Sciatic nerve (tissue), 2 donors: ENCODE data around the gene HOGA1. TPM values are rescaled to one million over a fixed set of nuclear protein-coding genes. Genes with fewer than 3 reads are reported as not detected.
"Not testable (repeated sequence)": the region's sequence is repeated elsewhere in the genome, so short reads cannot be mapped to it uniquely, and the experiment has no call there.

ENCODE experiments used
- ATAC-seq: fragments of 200-7000 bp; cut with Tn5 transposase; one replicate; pipeline ENCODE4 v1.9.1; 2020; ENCODE audit warnings: mild to moderate bottlenecking, moderate library complexity
- DNase-seq: peaks from one replicate; pipeline ENCODE4 v3.0.0-alpha.2; 2020; ENCODE audit warnings: low spot score
- intact Hi-C: fragments of 100-400 bp; cut with DNase I; formaldehyde crosslinking; loops from one replicate; pipeline ENCODE4 v1.14.2; 2022
- total RNA-seq: library from RNA; stranded (reverse); fragmentation: NEBNext Ultra II Directional; extraction: Animal tissue kit (Norgen Biotek cat#: 25700); gene quantifications from one replicate; pipeline ENCODE4 v1.2.1, GENCODE V29; 2021
- donor health status: DM: no; HTN: no; CAD: no.
- donor health status: DM: no; HTN: no; CAD: no.

Gene HOGA1
- total RNA-seq, 1 donor from 2014 or later: 4.1 TPM

DNA sequence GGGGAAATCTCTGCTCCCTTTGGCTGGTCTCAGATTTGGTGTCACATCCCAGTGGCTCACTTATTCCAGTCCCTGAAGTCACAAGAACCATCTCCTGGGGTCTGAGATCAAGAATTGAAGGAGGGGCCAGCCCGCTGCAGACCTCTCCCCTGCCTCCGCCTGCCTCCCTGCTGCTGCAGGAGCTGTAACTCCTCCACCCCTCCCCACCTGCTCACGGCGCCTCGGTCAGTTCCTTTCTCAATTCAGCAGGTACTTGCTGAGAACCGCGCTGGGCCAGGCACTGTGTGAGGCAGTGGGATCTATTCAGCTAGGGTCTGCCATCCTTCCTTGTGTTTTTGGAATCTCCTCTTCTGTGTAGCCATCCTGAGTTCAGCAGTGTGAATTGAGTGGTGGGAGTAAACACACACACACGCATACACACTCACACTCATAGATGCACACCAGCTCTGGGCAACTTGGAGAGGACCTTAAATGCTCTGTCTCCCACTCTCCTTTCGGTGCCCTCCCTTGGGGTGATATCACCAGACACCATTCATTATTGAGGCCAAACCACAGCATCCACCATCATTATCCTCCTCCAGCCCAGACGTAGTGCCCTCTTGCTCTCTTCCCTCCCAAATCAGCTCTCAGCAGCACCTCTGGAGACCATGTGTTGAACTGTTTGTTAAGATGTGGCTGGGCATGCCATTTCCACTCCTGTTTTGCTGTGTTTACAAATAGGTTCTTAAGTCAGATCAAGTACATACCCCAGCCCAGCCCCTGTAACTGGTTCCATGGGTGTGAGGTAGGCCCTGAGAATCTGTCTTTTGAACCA is 33.6 kb upstream of the HOGA1 start:
- intact Hi-C loops: loop anchor here (5.0 kb wide), 1 partner anchor 88 kb away; no protein-coding TSS in a partner anchor
- no peak for DNase-seq

DNA sequence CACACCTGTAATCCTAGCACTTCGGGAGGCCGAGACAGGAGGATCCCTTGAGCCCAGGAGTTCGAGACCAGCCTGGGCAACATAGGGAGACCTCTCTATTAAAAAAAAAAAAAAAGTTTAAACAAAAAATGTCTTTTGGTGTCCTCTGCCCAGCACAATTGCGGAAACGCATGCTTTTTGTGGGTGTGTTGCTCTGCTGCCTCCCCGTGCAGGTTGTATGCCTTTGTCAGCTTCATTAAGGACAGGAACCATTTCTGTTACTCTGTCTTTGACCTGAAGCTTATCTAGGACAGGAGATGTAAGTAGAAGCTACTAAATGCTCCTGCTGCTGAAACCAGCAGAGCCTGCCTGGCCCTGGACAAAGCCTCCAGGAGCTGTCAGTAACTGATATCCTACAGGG is 32.9 kb upstream of the HOGA1 start:
- DNase-seq: no peak
- intact Hi-C loops: loop anchor here (5.0 kb wide), 1 partner anchor 89 kb away; no protein-coding TSS in a partner anchor
- ATAC-seq: no peak

More for the DNA sequence above, 33.6 kb upstream of the HOGA1 start:
- no peak for ATAC-seq

DNA sequence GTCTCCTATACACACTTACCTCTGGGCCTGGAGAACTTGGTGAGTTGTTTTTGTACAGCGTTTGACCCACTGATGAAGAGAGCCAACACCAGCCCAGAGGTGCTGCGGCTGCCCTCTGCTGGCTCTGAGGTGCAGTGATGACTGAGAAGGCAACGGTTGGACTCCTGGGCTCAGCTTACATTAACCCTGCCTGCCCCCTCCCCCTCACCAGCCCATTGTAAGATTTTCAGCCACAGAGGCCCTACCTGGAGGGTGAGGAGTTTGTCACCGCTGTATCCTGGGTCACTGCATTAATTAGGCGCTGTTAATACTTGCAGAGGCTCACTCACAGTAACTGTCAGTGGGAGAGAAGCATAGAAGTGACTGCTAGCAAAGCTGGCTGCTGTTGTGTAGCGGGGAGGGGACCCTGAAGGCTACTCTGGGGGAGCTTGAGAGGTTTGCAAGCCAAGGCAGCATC is 30.6 kb upstream of the HOGA1 start:
- ATAC-seq: peak; percentile 90
- intact Hi-C loops: loop anchor here (5.0 kb wide), 1 partner anchor 91 kb away; no protein-coding TSS in a partner anchor
- DNase-seq: peak; percentile 84

DNA sequence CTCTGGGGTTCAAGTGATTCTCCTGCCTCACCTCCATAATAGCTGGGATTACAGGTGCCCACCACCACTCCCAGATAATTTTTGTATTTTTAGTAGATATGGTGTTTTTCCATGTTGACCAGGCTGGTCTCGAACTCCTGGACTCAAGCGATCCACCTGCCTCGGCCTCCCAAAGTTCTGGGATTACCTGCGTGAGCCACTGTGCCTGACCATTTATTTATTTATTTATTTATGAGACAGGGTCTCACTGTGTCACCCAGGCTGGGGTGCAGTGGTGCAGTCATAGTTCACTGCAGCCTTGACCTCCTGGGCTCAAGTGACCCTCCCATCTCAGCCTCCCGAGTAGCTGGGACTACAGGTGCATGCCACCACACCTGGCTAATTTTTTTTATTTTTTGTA is 29.9 kb upstream of the HOGA1 start:
- intact Hi-C loops: loop anchor here (5.0 kb wide), 1 partner anchor 92 kb away; no protein-coding TSS in a partner anchor
- not testable (repeated sequence) for DNase-seq, ATAC-seq

DNA sequence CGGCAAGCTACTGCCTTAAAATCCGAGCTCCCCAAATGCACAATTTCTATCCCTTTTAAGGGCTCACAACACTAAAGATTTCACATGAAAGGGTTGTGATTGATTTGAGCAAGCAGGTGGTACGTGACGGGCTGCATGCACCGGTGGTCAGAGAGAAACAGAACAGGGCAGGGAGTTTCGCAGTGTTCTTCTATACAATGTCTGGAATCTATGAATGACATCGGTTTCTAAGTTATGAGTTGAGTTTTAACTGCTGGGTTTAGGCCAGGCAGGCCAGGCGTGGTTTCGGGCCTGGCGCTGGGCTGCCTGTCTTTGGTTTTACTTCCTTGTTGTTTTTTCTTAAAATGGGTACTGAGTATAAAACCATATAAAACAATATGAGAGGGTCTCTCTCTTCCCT is 28.6 kb upstream of the HOGA1 start:
- DNase-seq, intact Hi-C loops, ATAC-seq: not testable (repeated sequence)

DNA sequence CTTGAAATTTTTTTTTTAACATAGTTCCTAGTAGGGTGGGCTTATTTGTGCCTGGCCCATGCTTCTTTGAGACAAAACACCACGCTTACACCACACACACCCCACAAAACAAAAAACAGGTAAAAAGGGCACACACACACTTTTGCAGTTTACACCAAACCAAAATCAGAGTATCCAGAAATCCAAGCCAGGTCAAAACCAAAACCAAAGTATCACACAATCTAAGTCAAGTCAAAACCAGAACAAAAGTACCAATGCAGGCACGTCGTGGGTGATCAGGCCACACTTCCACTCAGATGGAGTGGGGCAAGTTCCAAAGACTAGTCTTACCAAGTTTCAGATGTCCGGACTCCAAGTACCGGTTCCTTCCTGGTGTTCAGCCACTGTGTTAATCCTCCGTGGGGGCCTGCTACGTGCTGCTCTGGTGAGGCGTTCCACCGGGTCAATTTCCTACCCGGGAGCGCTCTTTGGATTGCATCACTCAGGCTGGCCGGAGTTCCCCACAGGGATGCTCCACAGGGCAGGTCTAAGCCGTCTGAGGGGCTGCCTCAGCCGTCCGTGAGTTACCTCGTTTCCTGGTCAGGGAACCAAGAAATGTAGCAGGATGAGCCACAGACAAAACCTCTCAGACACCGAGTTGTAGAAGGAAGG is 23.3 kb upstream of the HOGA1 start:
- ATAC-seq, intact Hi-C loops, DNase-seq: not testable (repeated sequence)

DNA sequence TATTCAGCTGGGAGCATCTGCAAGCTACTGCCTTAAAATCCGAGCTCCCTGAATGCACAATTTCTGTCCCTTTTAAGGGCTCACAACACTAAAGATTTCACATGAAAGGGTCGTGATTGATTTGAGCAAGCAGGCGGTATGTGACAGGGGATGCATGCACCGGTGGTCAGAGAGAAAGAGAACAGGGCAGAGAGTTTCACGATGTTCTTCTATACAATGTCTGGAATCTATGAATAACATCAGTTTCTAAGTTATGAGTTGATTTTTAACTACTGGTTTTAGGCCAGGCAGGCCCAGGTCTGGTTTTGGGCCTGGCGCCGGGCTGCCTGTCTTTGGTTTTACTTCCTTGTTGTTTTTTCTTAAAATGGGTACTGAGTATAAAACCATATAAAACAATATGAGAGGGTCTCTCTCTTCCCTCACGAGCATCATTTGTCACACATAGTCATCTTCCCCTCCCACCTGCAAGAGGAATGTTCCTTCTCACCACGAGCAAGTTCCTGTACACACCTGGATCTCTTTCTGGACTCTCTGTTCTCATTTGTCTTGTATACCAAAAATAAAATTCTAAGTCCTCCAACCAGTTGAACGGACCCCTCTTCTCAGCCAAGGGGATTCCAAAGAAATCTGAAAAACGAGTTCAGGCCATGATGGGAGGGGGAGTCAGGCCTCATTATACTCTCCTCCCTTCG is 22.7 kb upstream of the HOGA1 start:
- intact Hi-C loops, ATAC-seq, DNase-seq: not testable (repeated sequence)

DNA sequence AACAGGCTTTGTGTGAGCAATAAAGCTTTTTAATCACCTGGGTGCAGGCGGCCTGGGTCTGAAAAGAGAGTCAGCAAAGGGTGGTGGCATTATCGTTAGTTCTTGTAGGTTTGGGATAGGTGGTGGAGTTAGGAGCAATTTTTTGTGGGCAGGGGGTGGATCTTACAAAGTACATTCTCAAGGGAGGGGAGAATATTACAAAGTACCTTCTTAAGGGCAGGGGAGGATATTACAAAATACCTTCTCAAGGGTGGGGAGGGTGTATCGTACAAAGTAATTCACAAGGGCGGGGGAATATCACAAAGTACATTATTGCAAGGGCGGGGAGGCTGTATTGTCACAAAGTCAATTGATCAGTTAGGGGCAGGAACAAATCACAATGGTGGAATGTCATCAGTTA is 21.9 kb upstream of the HOGA1 start:
- DNase-seq, ATAC-seq, intact Hi-C loops: not testable (repeated sequence)

DNA sequence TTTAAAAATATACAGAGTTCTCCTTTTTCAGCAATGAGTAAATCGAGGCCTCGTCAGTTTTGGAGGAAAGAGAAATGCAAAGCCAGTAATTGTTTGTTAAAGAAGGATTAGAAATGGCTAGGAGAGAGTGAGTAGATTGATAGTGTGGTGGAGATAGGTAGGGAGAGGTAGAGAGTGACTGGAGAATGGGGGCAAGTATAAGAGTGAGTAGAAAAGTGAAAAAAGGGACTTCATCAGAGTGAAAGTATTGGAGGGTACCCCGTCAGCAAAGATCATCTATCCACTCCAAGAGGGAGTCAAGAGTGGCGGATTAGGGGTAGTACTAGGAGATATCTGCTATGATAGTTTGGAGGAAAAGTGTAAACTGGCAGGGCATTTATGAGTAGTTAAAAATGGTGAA is 20.9 kb upstream of the HOGA1 start:
- DNase-seq (no peak), ATAC-seq (no peak)
- intact Hi-C loops: no loop called here

DNA sequence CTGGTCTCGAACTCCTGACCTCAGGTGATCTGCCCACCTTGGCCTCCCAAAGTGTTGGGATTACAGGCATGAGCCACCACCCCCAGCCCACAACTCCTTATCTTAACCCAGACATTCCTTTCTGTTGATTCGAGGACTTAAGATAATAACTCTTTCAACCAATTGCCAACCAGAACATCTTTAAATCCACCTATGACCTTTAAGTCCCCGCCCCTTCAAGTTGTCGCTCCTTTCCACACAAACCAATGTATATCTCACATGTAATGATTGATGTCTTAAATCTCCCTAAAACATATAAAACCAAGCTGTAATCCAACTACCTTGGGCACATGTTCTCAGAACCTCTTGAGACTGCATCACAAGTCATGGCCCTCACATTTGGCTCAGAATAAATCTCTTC is 19.4 kb upstream of the HOGA1 start:
- no peak for ATAC-seq
- DNase-seq: no peak
- intact Hi-C loops: no loop called here

DNA sequence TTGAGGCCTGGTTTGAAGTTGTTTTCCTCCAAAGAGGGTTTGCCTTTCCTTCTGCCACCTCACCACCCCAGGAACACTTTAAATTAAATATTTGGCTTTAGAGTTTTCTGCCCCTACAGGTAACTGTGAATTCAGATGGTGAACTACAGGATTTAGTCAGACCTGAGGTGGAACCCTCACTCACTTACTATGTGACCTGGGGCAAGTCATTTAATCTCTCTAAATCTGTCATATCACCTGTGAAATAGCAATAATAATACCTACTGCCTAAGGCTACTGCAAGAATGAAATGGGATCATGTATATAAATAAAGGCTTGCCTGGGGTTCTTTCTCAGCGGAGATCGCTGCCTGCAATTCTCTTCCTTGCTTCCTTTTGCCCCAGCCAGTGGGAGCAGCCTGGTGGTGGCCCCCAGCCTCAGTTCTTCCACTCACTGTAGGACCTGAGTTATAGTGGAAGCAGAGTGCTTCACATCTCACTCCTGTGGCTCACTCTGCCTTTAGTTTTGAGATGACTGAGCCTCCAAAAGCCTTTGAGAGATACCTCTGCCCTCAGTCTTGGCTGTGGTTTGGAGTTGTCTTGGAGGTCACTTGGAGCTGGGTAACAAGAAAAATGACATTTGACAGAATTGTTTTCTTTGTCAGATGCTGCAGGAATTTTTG is 17.7 kb upstream of the HOGA1 start:
- intact Hi-C loops: no loop called here
- no peak for ATAC-seq
- DNase-seq: no peak

DNA sequence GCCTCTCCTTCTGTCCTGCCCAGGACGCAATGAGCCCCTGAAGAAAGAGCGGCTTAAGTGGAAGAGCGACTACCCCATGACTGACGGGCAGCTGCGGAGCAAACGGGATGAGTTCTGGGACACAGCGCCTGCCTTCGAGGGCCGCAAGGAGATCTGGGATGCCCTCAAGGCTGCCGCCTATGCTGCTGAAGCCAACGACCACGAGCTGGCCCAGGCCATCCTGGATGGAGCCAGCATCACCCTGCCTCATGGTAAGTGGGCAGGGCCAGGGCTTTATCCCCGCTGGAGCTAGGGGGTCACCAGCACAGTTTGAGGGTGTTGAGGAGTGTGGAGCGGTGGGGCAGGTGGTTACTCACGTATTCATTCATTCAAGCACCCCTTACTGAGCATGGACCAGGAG is 16.3 kb upstream of the HOGA1 start:
- ATAC-seq: no peak
- DNase-seq: no peak
- intact Hi-C loops: no loop called here

DNA sequence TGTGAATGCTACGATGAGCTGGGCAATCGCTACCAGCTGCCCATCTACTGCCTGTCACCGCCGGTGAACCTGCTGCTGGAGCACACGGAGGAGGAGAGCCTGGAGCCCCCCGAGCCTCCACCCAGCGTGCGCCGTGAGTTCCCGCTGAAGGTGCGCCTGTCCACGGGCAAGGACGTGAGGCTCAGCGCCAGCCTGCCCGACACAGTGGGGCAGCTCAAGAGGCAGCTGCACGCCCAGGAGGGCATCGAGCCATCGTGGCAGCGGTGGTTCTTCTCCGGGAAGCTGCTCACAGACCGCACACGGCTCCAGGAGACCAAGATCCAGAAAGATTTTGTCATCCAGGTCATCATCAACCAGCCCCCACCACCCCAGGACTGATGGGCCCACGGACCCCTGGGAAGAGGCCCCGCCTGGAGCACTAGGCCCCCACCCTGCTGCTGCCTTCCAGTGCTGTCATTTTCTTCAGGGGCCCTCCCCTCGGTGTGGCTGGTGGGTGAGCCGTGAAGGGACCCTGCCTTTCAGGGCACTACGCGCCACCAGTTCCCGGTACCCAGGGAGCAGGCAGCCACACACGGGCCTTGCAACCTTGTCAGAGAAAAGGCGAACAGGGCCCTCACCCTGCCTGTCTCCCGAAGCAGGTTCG is 13.9 kb upstream of the HOGA1 start:
- DNase-seq: no peak
- ATAC-seq: no peak
- intact Hi-C loops: no loop called here

DNA sequence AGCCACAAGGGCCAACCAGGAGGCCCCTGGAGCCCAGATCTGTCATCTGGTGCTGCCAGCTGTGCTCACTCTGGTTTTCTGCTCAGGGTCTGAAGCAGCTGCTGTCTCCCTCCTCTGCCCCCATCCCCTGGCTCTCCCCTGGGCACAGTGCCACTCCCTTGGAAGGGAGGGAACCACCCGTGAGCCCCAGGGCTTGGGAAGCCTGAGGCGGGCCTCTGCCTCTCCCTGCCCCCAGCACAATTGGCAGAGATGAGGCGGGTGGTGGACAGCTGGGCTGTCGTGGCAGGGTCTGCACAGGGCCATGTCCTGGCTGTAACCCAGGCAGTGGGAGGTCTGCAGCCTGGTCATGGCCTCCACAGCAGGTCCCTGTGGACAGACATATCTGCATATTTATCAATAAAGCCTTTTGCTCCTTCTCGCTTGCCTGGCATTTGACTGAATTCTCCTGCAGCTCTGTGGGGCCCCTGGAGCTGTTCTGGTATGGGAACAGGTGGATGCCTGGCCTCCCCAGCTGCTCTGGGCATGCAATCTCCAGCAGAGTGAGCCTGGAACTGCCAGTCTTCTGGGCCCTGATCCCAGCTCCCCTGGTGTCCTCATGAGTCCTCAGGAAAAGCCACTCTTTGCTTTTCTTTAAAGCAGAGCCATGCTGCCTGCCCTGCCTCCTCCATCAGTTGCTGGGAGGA is 13.3 kb upstream of the HOGA1 start:
- ATAC-seq: no peak
- DNase-seq: no peak
- intact Hi-C loops: no loop called here

DNA sequence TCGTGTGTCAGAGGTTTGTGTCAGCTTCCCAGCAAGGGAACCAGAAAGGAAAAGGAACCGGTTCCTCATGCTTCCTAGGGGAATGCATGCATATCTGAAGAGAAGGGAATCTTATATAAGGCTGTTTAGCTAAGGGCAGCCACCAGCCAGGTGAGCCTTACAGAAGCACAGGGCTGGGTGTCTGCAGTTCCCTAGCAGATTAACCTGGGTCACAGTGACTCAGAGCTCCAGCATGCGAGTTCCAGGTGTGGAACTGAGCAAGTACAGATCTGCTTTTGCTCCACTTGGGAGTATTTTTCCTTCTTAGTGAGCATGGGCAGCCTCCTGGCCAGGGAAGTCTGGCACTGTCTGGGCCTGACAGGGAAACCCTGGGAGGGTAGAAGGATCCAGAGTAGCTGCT is 12.6 kb upstream of the HOGA1 start:
- intact Hi-C loops: no loop called here
- no peak for DNase-seq
- ATAC-seq: peak; percentile 4

DNA sequence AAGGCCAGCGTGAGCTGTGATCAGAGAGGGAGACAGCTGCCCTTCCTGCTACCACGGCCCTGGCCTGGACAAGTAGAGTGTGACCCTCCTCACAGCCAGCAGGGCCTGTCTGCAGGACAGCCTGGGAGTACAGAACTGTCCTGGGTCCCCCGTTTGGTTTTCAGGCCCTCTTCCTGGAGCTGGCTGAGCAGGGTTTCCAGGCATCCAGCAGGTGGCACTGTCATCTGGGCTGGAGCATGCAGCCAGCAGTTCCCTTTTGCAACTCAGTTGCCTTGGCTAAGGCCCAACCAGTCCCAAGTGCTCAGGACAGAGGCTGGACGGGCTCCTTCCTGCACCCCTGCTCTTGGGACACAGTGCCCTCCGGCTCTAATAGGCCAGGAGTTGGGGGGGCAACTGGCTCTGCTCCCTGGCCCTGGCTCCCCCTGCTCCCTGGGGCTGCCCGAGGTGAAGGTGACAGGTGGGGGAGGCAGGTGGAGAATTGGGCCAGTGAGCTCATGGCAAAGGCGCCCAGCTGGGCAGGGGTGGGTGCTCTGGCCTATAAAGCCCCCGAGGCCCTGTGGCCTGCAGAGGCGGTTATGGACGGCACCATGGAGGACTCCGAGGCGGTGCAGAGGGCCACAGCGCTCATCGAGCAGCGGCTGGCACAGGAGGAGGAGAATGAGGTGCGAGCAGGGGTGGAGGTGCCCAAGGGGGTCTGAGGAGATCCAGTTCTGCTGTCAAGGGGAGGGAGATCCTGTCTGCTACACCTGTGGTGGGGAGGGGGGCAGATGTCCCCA is 11.8 kb upstream of the HOGA1 start, which contains the start of gene ANKRD2:
ANKRD2 (plus strand) TSS at position 566 of the 776 bp plus-strand sequence; CDS start at position 576, 10 bp downstream.
- ATAC-seq: peak; percentile 84
- intact Hi-C loops: no loop called here
- DNase-seq: peak; percentile 85

DNA sequence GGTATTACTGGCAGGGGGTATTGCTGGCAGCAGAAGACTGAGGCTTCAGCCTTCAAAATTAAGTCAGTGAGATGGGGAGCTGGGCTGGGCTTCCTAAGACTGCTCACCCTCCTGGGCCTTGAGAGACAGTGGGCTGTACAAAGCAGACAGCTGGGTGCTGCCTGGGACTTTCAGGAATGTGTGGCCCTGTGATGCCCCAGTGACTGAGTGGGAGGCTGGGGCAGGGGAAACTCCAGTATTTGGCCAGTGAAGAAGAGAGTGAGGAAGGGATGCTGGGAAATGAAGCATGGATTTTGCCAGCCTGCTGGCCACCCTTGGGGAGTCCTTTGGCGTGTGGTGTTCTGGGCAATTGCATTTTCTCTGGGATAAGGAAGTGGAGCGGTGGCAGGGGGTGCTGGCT is 11.2 kb upstream of the HOGA1 start:
- intact Hi-C loops: no loop called here
- DNase-seq (no peak), ATAC-seq (peak; percentile 13)
